Hindlimb muscle (tissue), 1 donor: ENCODE measurements around the gene RAET1L. TPM values are rescaled to one million over a fixed set of nuclear protein-coding genes. Genes with fewer than 3 reads are reported as not detected.
"Not testable (repeated sequence)": the region's sequence is repeated elsewhere in the genome, so short reads cannot be mapped to it uniquely, and the experiment has no call there.

Experiments
- DNase-seq: peaks from one replicate; pipeline ENCODE4 v3.0.0-alpha.2; 2013
- polyA plus RNA-seq: library from polyadenylated mRNA; unstranded; fragments of 120-200 nt; gene quantifications from one replicate; pipeline ENCODE4 v1.2.1, GENCODE V29; 2013; ENCODE audit not compliant: insufficient read length

The RAET1L gene
- polyA plus RNA-seq, 1 donor, result not detected

DNA sequence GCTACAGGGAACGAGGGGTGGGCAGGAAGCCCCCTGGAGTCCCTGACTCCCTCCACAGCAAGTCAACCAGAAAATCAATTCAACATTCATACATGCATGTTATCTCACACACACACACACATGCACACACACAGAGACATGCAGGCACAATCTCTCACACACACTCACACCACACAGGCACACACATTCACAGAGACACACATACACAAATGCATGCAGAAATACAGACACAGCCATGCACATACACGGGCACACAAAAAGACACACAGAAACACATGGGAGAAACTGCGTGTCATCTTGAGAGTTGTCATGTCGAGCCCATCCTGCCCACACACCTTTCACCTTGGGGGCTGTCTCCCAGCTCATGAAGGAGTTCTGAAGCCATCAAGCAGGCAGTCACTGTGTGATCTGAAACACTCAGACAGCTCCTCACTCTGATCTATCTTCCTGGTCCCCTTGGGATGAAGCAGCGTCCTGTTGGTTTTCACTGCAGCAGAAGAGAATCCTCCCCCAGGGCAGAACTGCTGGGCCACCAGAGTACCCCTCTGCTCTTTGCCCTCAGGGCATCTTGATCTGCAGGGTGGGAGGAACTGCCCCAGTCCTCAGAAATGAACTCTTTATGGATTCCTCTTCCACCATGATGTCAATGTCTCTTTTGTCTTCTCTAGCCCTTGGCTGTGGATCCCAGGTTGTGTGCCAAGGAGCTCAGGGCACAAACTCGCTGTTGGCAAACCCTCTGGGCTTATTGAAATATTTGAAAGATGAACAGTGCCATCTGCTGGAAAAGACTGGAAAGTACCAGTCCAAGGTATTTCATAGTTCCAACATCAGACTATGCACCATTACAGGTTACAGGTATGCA lies 8.8 kb downstream of the RAET1L start:
- peak; percentile 58 for DNase-seq

DNA sequence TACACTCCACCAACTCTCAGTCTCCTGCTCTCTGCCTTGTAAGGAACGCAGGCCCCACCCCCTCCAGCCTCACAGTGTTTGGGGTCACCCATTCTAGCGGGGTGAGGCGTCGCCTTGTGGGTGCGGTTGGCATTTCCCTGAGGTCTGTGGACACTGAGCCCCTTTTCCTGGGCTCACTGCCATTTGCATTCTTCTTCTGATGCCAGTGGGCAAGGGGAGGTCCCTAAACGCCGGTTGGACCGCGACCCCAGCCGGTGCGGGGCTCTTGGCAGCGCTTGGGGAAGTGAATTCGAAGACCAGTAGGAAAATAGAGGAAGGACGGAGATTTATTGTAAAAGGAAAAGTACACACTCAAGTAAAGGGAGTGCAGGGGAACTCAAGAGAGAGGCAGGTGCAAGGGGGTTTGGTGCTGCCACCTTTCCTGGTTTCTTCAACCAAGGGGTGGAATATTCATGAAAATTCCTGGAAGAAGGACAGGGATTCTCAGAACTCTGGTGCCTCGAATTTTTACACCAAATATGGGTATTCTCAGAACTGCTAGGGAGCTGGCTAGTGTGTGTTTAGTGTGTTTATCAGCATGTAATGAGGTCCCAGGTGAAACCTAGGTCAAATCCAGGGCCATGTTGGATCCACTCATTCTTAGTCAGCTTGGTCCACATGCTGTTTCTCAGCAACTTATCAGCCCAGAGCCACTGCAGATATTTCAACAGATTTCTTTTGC lies 9.9 kb downstream of the RAET1L start:
- DNase-seq, result not testable (repeated sequence)

GRCh38 chr6:150014623-150015280 lies 10.6 kb downstream of the RAET1L start:
- not testable (repeated sequence) for DNase-seq

GRCh38 chr6:150013785-150014622 lies 11.3 kb downstream of the RAET1L start:
- DNase-seq, result not testable (repeated sequence)

GRCh38 chr6:150012846-150013784 lies 12.2 kb downstream of the RAET1L start:
- DNase-seq, result not testable (repeated sequence)

DNA sequence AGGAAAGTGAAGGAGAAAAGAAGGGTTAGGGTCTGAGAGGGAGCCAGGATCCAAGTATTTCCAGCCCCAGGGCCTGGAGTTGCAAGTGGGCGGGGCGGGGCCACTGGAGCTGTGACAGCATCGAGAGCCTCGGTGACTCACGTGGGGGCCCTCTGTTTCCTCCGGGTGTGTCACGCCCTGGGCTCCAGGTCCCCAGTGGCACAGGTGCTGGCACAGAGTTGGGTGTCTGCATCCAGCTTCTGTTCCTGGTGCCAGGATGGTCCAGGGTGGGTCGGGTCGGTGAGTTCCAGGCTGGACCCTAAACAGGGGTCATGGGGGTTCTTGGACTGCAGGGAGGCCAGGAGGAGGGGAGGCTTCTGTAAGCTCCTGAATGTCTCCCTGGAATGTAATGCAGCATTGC lies 16.7 kb downstream of the RAET1L start:
- no peak for DNase-seq

- DNase-seq, result no peak
These were observed 18.3 kb downstream of the RAET1L start for GRCh38 chr6:150006961-150007464.

- DNase-seq, result no peak
These were observed 19.3 kb downstream of the RAET1L start for GRCh38 chr6:150005761-150006651.

DNA sequence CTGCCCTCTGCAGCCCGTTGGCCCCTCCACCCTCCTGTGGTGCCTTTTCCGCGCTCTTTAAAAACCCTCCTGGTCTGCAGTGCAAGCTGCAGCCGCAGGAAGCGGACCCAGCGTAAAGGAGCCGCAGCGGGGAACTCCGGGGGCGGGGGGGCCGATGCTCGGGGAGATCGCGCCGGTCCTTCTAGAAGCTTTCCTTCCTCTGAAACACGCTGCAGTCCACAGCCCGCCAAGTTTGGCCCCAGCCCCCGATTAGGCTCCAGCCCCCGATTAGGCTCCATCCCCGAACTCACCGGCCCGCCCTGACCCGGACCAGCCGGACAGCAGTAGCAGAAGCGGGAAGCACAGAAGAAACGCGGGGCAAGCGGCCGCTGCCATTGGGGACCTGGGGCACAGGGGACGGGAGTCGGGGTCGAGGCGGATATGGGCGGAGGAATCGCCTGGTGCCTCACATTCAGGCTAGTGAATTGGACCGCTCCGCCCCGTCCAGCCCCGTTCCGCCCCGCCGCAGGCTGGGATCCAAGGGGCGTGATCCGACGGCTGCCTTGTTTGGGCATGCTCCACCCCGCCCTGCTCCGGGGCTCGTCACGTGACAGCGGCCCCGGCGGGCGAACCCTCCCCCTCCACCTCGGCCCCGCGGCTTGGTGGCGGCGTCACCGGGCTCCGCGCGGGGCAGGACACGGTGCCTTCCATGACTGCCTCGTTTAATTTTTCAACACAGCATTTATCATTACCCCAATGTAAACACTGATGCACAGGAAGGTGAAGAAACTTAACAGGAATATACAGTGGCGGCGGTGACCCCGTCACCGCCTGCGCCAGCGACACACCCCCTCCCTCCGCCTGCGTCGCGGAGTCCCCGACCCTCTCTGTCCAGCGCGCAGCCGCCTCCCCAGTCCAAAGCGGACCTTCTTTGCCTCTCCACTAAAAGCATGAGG lies 20.3 kb downstream of the RAET1L start:
- peak; percentile 94 for DNase-seq

DNA sequence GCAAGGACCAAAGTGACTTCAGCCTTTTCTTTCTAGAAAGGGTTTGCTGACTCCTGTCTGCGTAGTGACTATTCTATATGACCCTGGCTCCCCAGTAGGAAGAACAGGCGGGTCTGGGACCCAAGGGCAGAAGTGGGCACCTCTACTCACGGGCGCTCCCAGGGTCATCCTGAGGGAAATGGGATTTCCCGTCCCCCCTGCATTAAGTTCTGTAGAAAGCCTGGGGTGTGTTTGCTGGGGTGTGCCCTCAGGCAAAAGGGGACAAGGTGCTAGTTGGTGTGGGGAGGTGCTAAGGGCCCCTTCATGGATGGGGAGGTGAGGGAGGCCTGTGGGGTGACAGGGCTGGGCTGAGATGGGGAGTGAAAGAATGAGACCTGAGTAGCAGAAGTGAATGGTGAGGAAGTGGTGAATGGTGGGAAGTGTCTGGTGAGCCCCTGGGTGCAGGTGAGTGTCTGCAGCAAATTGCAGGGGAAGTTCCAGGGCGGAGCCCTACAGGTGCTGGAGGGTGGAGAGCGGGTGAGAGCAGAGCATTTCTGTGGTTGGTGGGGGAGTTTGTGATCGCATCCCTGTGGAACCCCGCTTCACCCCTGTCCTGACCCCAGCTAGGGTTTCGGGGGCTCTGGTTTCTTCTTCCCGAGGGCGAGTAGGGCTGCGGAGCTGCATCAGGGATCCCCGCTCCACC lies 21.1 kb downstream of the RAET1L start:
- DNase-seq, result no peak

- not testable (repeated sequence) for DNase-seq
These were observed 21.7 kb downstream of the RAET1L start for GRCh38 chr6:150003599-150003998.

DNA sequence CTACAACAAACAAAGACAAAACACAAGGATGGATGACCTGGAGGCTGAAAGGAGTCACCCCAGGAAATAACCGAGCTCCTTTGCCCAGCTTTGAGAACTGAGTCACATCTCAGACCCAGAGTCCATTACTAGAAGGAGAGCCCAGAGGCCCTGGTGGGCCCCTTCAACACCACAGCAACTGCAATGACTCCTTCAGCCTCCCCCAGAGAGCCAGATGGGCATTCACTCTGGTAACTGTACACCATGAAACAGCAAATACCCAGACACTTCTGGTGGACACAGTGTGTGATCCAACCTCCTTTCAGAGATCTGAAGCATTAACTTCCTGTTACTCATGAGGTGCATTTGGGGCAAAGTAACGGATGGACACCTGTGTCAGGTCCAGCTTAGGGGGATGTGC lies 22.6 kb downstream of the RAET1L start:
- DNase-seq, result no peak

GRCh38 chr6:150001295-150002008 lies 23.9 kb downstream of the RAET1L start:
- no peak for DNase-seq

DNA sequence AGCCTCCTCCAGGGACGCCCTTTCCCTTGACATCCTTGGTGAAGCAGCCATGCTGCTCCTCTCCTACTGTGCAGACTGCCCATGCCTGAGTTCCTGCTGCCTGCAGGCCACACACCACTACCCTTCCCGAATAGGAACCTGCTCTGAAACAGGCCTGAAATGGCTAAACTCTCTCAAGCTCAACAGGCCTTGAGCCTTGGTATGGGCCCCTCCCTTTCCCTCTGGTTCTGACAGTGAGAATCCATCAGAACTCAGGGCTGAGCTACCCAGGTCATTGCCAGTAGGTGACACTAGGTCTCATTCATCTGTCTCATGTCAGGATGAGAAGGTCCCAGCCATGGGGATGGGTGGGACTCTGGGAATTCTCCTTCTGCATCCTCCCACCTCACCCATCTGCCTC lies 25.7 kb downstream of the RAET1L start:
- no peak for DNase-seq

DNA sequence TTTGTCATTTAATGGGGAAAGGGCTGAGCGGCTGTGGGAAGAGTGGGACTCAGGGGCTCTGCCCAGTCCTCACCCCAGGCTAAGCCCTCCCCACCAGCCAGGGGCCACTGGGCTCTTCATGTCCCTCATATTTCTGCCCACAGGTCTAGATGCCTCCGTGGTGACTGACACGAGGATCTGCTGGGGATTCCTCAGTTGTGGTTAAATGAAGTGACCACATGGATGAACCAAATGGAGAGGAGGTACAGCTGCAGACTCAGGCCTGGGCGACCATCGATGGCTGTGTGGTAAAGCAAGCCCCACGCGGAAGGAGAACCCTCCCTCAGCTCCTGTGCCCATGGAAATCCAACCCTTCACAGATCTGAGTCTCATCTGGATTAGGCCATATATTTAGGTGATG lies 29.4 kb downstream of the RAET1L start:
- no peak for DNase-seq

GRCh38 chr6:149995235-149995750 lies 30.0 kb downstream of the RAET1L start:
- DNase-seq, result no peak

GRCh38 chr6:149991838-149992237 lies 33.5 kb downstream of the RAET1L start:
- DNase-seq, result no peak
